Measurements from ENCODE around the gene SLC3A2. TPM values are rescaled to one million over a fixed set of nuclear protein-coding genes. Genes with fewer than 3 reads are reported as not detected.
"Not testable (repeated sequence)": the region's sequence is repeated elsewhere in the genome, so short reads cannot be mapped to it uniquely, and the experiment has no call there.

Gene SLC3A2
- total RNA-seq, 1 donor from 2014 or later = 104 TPM

GRCh38 chr11:62930666-62931065, 50.0 kb downstream of the SLC3A2 start:
- DNase-seq (ENCODE audit: low spot score) = no peak

GRCh38 chr11:62931499-62932278, 51.0 kb downstream of the SLC3A2 start:
- no peak for DNase-seq (ENCODE audit: low spot score)

DNA sequence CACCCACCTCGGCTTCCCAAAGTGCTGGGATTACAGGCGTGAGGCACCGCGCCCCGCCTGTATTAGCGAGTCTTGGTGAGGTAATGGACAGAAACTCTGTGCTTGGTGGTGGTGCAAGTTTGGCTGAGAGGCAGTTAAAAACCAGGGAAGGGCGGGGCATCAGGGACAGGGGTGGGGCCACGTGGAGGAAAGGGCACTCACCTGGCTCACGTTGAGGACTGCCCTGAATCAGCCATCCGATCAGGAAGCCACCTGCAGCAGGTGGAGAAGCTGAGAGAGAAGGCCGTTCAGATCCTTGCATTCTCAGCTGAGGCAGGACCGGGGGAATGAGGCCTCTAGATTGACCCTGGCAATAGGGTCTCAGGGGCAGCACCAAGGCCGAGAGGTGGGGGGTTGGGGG, 52.6 kb downstream of the SLC3A2 start:
- no peak for DNase-seq (ENCODE audit: low spot score)

DNA sequence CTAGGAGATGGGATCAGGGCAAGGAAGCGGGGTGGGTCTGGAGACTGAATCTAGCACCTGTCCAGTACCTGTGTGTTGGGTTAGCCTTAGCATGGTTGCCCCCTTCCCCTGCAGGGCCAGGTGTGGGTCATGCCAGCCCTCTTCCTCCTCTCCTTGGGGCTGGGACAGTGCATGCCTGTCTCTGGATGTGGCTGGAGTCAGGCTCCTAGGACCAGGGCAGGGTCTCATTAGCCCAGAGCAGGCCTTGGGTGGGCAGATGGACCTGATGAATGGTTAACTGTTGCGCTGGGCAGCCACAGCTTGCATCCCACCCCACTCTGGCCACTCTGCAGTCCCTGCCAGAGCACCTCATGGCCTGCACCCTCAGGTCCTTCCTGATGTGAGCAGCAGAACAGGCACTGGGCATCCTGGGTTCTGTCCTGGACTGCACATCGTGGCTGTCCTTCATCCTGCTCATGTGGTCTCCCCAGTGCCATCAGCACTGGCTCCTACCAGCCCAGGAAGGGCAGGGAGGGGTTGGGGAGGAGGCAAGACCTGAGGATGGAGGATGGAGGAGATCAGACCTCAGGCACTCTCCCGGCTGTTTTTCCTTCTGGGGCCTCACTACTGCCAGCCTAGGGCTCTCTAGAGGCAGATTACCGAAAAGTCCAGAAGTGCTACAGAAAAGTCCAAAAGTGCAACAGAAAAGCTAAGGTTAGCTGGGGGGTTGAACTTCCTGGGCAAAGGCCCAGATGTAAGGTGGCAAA, 53.2 kb downstream of the SLC3A2 start:
- DNase-seq (ENCODE audit: low spot score) = no peak

GRCh38 chr11:62934496-62934785, 53.7 kb downstream of the SLC3A2 start:
- no peak for DNase-seq (ENCODE audit: low spot score)

- DNase-seq (ENCODE audit: low spot score) = not testable (repeated sequence)
Measured at GRCh38 chr11:62937528-62937927, 56.8 kb downstream of the SLC3A2 start.

Other genes with a start within 250 kb of the SLC3A2 start
- gene GANAB, start 234.3 kb upstream of the SLC3A2 start, total RNA-seq = 266 TPM
- gene INTS5, start 227.6 kb upstream of the SLC3A2 start, total RNA-seq = 23.7 TPM
- 50.8 TPM for gene C11orf98, start 215.7 kb upstream of the SLC3A2 start, total RNA-seq
- gene CSKMT, start 215.6 kb upstream of the SLC3A2 start, total RNA-seq = 10.6 TPM
- gene UQCC3, start 209.2 kb upstream of the SLC3A2 start, total RNA-seq = 11.1 TPM
- gene LBHD1, start 208.6 kb upstream of the SLC3A2 start, total RNA-seq = 7.7 TPM
- 86.9 TPM for gene UBXN1, start 201.8 kb upstream of the SLC3A2 start, total RNA-seq
- 4.3 TPM for gene LRRN4CL, start 191.4 kb upstream of the SLC3A2 start, total RNA-seq
- gene BSCL2, start 173.5 kb upstream of the SLC3A2 start, total RNA-seq = 108 TPM
- 0.40 TPM for gene GNG3, start 173.2 kb upstream of the SLC3A2 start, total RNA-seq
- 51.9 TPM for gene HNRNPUL2, start 153.4 kb upstream of the SLC3A2 start, total RNA-seq
- gene TTC9C, start 152.4 kb upstream of the SLC3A2 start, total RNA-seq = 38.9 TPM
- gene ZBTB3, start 126.7 kb upstream of the SLC3A2 start, total RNA-seq = 21.4 TPM
- gene POLR2G, start 119.3 kb upstream of the SLC3A2 start, total RNA-seq = 53.5 TPM
- 24.0 TPM for gene TAF6L, start 109.5 kb upstream of the SLC3A2 start, total RNA-seq
- 67.8 TPM for gene TMEM179B, start 93.5 kb upstream of the SLC3A2 start, total RNA-seq
- gene TMEM223, start 88.9 kb upstream of the SLC3A2 start, total RNA-seq = 19.9 TPM
- 85.7 TPM for gene NXF1, start 75.5 kb upstream of the SLC3A2 start, total RNA-seq
- gene STX5, start 48.8 kb upstream of the SLC3A2 start, total RNA-seq = 48.8 TPM
- not detected for gene TEX54, start 48.1 kb upstream of the SLC3A2 start, total RNA-seq
- gene WDR74, start 41.3 kb upstream of the SLC3A2 start, total RNA-seq = 31.6 TPM
- gene CHRM1, start 40.5 kb downstream of the SLC3A2 start, total RNA-seq = 0.09 TPM
- not detected for gene SLC22A6, start 104.1 kb downstream of the SLC3A2 start, total RNA-seq
- not detected for gene SLC22A8, start 134.9 kb downstream of the SLC3A2 start, total RNA-seq

Data from mucosa of gallbladder (tissue), 1 donor.